Ishikawa (cell line): ENCODE data around the gene TSPYL6.

Experiments used
- RAD21 ChIP-seq: IDR thresholded peaks from 2 replicates; pipeline ENCODE4 v1.6.1; 2012; ENCODE audit warnings: low read depth
- REST ChIP-seq: IDR thresholded peaks from 2 replicates; pipeline ENCODE4 v1.6.1; 2012; ENCODE audit warnings: low read depth, mild to moderate bottlenecking
- YY1 ChIP-seq: IDR thresholded peaks from 2 replicates; pipeline ENCODE4 v1.6.1; 2012; ENCODE audit warnings: low read depth

GRCh38 chr2:54298514-54298913 lies 42.5 kb upstream of the TSPYL6 start:
- TF ChIP-seq YY1: no peak
- TF ChIP-seq RAD21: no peak
- TF ChIP-seq REST: no peak
